ENCODE results near the gene GOLGA7B.

DNA sequence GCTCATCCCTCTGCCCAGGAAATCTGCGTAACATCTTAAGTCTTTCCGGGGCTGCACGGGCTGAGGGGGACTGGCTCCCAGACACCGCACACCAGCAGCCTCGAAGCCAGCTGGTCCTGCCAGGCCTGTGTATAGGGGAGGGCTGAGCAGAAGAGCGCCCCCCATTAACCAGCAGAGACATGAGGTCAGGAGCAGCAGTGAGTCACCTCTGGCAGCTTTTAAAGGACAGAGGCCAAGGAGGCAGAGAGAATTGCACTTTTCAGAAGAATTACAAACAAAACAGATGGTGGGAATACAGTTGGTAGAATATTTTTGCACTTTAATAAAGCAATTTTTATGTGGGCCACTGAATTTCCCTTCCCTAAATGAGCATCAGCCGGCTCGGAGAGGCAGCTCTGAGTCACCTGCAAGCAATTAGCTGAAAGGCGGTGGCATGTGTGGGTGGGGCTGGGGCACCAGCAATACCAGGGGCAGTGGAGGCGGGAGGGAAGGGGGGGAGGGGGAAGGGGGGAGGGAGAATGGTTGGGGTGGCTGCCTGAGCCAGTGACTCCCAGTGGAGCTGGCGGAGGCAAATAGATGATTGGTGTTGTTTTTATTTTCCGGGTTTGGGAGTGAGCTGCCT is 39.1 kb downstream of the GOLGA7B start:
- TF ChIP-seq, protein P1, sequence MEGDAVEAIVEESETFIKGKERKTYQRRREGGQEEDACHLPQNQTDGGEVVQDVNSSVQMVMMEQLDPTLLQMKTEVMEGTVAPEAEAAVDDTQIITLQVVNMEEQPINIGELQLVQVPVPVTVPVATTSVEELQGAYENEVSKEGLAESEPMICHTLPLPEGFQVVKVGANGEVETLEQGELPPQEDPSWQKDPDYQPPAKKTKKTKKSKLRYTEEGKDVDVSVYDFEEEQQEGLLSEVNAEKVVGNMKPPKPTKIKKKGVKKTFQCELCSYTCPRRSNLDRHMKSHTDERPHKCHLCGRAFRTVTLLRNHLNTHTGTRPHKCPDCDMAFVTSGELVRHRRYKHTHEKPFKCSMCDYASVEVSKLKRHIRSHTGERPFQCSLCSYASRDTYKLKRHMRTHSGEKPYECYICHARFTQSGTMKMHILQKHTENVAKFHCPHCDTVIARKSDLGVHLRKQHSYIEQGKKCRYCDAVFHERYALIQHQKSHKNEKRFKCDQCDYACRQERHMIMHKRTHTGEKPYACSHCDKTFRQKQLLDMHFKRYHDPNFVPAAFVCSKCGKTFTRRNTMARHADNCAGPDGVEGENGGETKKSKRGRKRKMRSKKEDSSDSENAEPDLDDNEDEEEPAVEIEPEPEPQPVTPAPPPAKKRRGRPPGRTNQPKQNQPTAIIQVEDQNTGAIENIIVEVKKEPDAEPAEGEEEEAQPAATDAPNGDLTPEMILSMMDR (IDR thresholded peaks at IDR 0.05): no peak
- no peak for TF ChIP-seq POLR2A (IDR thresholded peaks at IDR 0.05)
- TF ChIP-seq EP300 (IDR thresholded peaks at IDR 0.05): no peak
- no peak for TF ChIP-seq POLR2AphosphoS5 (IDR thresholded peaks at IDR 0.05)
